Choroid plexus epithelial cell (primary cell): ENCODE data around the gene COL26A1.

ENCODE experiments used
- DNase-seq: peaks from one replicate; pipeline ENCODE4 v3.0.0-alpha.2; 2010; ENCODE audit warnings: low read depth
- H3K4me3 ChIP-seq: 2 replicates; pipeline ENCODE4 v1.5.1; 2011; ENCODE audit warnings: low read depth, mild to moderate bottlenecking, control low read depth, low read length, moderate library complexity
- CTCF ChIP-seq: conservative IDR thresholded peaks from 2 replicates; pipeline ENCODE4 v1.5.1; 2011; ENCODE audit warnings: low read depth, mild to moderate bottlenecking, control low read depth, inconsistent platforms, low read length, moderate library complexity

COL26A1 gene

GRCh38 chr7:101395376-101395775 lies 32.7 kb downstream of the COL26A1 start:
- no peak for DNase-seq
- no peak for TF ChIP-seq CTCF
- no peak overlapping the region for H3K4me3 ChIP-seq

- DNase-seq, result no peak
- TF ChIP-seq CTCF, result no peak
These were observed 34.6 kb downstream of the COL26A1 start for GRCh38 chr7:101397243-101397642.

GRCh38 chr7:101397770-101398324 lies 35.2 kb downstream of the COL26A1 start:
- TF ChIP-seq CTCF, result no peak
- DNase-seq, result no peak
- H3K4me3 ChIP-seq, result no peak overlapping the region

More at GRCh38 chr7:101397243-101397642, 34.6 kb downstream of the COL26A1 start:
- no peak overlapping the region for H3K4me3 ChIP-seq

- no peak for TF ChIP-seq CTCF
- no peak overlapping the region for H3K4me3 ChIP-seq
These were observed 36.0 kb downstream of the COL26A1 start for GRCh38 chr7:101398396-101399289.

GRCh38 chr7:101399759-101400158 lies 37.1 kb downstream of the COL26A1 start:
- TF ChIP-seq CTCF, result no peak
- no peak for DNase-seq
- no peak overlapping the region for H3K4me3 ChIP-seq

More at GRCh38 chr7:101398396-101399289, 36.0 kb downstream of the COL26A1 start:
- no peak for DNase-seq

- no peak for DNase-seq
- TF ChIP-seq CTCF, result no peak
- H3K4me3 ChIP-seq, result no peak overlapping the region
These were observed 38.1 kb downstream of the COL26A1 start for GRCh38 chr7:101400751-101401150.
